Heart right ventricle (tissue), 16 donors: ENCODE results near the gene RAD51B. TPM values are rescaled to one million over a fixed set of nuclear protein-coding genes. Genes with fewer than 3 reads are reported as not detected.

Source experiments
- ATAC-seq, 8 donors: fragments of 200-7000 bp; cut with Tn5 transposase; one replicate each; pipeline ENCODE4 v1.9.1; 2020; ENCODE audit warnings: mild to moderate bottlenecking in 8 of 8, moderate library complexity in 8 of 8, moderate number of reproducible peaks in 1 of 8
- DNase-seq, 2 donors: peaks; one replicate each; pipeline ENCODE4 v3.0.0-alpha.2; 2020
- H3K27ac ChIP-seq, 10 donors: fragments of 200-600 bp; sonication (generic) in 2 of 10; one replicate each; pipeline versions ENCODE4 v1.5.0 to v1.8.0; 2020 to 2022; ENCODE audit warnings: mild to moderate bottlenecking in 3 of 10
- H3K27me3 ChIP-seq, 7 donors: fragments of 200-600 bp; one replicate each; pipeline ENCODE4 v1.8.0; 2021 to 2022; ENCODE audit warnings: mild to moderate bottlenecking in 2 of 7
- H3K36me3 ChIP-seq, 9 donors: fragments of 200-600 bp; sonication (generic) in 1 of 9; one replicate each; pipeline versions ENCODE4 v1.5.0 to v1.8.0; 2020 to 2022; ENCODE audit warnings: mild to moderate bottlenecking in 2 of 9
- H3K4me1 ChIP-seq, 9 donors: fragments of 200-600 bp; sonication (generic) in 1 of 9; one replicate each; pipeline versions ENCODE4 v1.5.0 to v1.8.0; 2020 to 2022; ENCODE audit warnings: mild to moderate bottlenecking in 4 of 9
- H3K4me3 ChIP-seq, 10 donors: fragments of 200-600 bp; sonication (generic) in 2 of 10; one replicate each; pipeline versions ENCODE4 v1.5.0 to v1.8.0; 2020 to 2022; ENCODE audit warnings: mild to moderate bottlenecking in 7 of 10, moderate library complexity in 2 of 10
- H3K9me3 ChIP-seq, 11 donors: fragments of 200-600 bp in 10 of 11; sonication (generic) in 2 of 11; one replicate each; pipeline versions ENCODE4 v1.5.0 to v1.8.0; 2013 to 2022; ENCODE audit warnings: mild to moderate bottlenecking in 2 of 11, control low read depth in 1 of 11, moderate library complexity in 1 of 11
- WGBS, 2 donors: extraction: QIAGEN DNeasy Blood & Tissue Kit; methylation state at CpG; one replicate each; pipeline ENCODE4 v1.1.7; 2013; ENCODE audit warnings: inconsistent platforms in 1 of 2; 5-methylcytosine and 5-hydroxymethylcytosine counted together
- intact Hi-C, 10 donors: fragments of 100-400 bp; cut with DNase I; formaldehyde crosslinking; loops; one replicate each; pipeline versions ENCODE4 v1.11.1 to v1.14.2; 2022
- long read RNA-seq, 3 donors: library from polyadenylated mRNA; unstranded; transcript quantifications; one replicate each; pipeline ENCODE4 v2.0.0, GENCODE V29; 2020 to 2021
- polyA plus RNA-seq, 2 donors: library from polyadenylated mRNA; stranded (reverse); fragments of 200-250 nt; gene quantifications; one replicate each; pipeline ENCODE4 v1.2.3, GENCODE V29; 2013
- total RNA-seq, 10 donors: library from RNA; stranded (reverse); fragmentation: NEBNext Ultra II Directional in 3 of 10; extraction: Animal tissue kit (Norgen Biotek cat#: 25700) in 3 of 10; gene quantifications; one replicate each; pipeline versions ENCODE4 v1.2.1 to v1.2.4, GENCODE V29; 2021 to 2023
- TF ChIP-seq, protein P1 (sequence below), 9 donors: fragments of 200-600 bp; sonication (generic) in 2 of 9; IDR thresholded peaks; one replicate each; pipeline versions ENCODE4 v1.5.0 to v1.8.0; 2021 to 2022; ENCODE audit warnings: antibody characterized with exemption in 9 of 9, mild to moderate bottlenecking in 5 of 9, moderate library complexity in 1 of 9
- donor health status: Arrhythmogenic right ventricular cardiomyopathy.
- donor health status: ischemic (EF 13 %, LVEDD 7.1; RV severe dilation, severe dysfunction).
- donor health status: healthy with polysubstance abuse.
- donor health status: DM: no; HTN: yes; CAD: no.
- donor health status: DM: no; HTN: no; CAD: no.
- donor health status: ischemic (EF 25% LVEDD 6.9; RV normal size, moderate dysfunction).
- donor health status: ischemic (EF 25% LVEDD 5.7; RV mildly dilated, moderate dysfunction).
- donor health status: healthy.
- donor health status: DM: yes; HTN: yes; CAD: no.
- donor health status: Ischemic cardiomyopathy.
- donor health status: ischemic (EF 35%, LVEDD 5.7; RV mildly dilated, moderate dysfunction).
- donor health status: nonischemic (EF 11% LVEDD 7.7; RV severe dilation, severe dysfunction).
- donor health status: DM: yes; HTN: yes; CAD: no.
- donor health status: PGD.
- donor health status: ischemic (EF 29% LVEDD 5.4; RV normal size, mild dysfunction).
- donor health status: nonischemic (EF 23%, LVEDD 6.1; RV moderate dilation, normal function).

Gene RAD51B
- total RNA-seq, result 1 to 10 TPM; 2.4 to 8.6 (median 3.6) TPM
- polyA plus RNA-seq, result 1 to 10 TPM in 1 of 2 donors, under 1 TPM in 1; 0.88 to 1.5 TPM
- long read RNA-seq, donor 1, result 0 reads
- long read RNA-seq, donor 2, partial matches to known transcripts, result 0 of 5 reads
- long read RNA-seq, donor 2, other reads (novel, unspliced or antisense), result 4 of 5 reads
- long read RNA-seq, donor 3, partial matches to known transcripts, result 0 of 1 reads
- long read RNA-seq, donor 3, other reads (novel, unspliced or antisense), result 0 of 1 reads

DNA sequence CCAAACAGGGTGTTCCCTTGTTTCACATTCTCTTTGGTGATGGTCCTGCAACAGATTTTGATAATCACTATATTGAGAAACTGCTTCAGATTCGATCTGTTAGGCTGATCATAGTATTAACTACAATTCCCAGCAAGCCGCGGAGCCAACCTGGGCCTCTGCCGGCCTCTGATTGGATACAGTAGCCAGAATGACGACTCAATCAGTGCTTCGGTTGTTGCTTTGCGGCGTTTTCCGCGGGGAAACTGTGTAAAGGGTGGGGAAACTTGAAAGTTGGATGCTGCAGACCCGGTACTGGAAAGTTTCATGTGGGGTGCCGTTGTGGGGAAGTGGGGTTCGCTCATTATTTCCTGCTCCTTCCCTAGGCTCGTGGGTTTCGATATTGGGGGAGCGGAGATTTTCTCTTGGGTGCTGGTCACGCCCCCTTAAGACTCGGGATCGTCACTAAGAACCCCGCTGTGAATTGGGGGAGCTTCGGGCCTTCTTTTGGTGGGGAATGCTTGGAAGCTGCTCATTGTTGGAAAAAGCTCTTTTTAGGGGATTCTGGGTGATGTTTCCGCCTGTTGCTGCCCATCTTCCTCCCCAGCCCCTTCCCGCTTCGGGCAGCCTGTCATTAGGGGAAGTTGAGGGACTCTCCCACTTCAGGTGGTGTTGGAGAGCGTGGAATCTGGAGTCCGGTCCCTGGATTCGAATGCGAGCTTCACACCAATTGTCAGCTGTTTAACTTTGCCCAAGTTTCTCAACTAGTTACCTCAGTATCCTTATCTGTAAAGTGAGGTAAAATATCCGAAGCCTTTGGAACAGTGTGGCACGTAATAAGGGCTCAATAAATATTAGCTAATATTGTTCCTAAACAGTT is at the start of gene RAD51B:
RAD51B (plus strand) TSS at position 217 of the 859 bp plus-strand sequence.
- TF ChIP-seq, protein P1, sequence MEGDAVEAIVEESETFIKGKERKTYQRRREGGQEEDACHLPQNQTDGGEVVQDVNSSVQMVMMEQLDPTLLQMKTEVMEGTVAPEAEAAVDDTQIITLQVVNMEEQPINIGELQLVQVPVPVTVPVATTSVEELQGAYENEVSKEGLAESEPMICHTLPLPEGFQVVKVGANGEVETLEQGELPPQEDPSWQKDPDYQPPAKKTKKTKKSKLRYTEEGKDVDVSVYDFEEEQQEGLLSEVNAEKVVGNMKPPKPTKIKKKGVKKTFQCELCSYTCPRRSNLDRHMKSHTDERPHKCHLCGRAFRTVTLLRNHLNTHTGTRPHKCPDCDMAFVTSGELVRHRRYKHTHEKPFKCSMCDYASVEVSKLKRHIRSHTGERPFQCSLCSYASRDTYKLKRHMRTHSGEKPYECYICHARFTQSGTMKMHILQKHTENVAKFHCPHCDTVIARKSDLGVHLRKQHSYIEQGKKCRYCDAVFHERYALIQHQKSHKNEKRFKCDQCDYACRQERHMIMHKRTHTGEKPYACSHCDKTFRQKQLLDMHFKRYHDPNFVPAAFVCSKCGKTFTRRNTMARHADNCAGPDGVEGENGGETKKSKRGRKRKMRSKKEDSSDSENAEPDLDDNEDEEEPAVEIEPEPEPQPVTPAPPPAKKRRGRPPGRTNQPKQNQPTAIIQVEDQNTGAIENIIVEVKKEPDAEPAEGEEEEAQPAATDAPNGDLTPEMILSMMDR (IDR thresholded peaks at IDR 0.05), result no peak
- peaks cover 6 to 52% (median 20%) of the 10 kb centered on the region in 9 donors for H3K4me1 ChIP-seq
- H3K27me3 ChIP-seq, result no peaks in the 10 kb centered on the region
- ATAC-seq, result peak; percentile 78 to 91 (median 88)
- WGBS, 2 donors, result 1% methylated on average over 30 of the region's 30 CpGs
- DNase-seq, result peak; percentile 81 to 88
- H3K27ac ChIP-seq, result peak within 1 kb of the TSS in 9 of 10 donors; percentile 14 to 87 (median 56)
- H3K4me3 ChIP-seq, result peak within 1 kb of the TSS; percentile 68 to 95 (median 82)
- intact Hi-C loops, result no loop called here
- no peaks in the 10 kb centered on the region for H3K9me3 ChIP-seq
- H3K36me3 ChIP-seq, result peaks cover 0 to 19% (median 0%) of the 10 kb centered on the region in 9 donors

DNA sequence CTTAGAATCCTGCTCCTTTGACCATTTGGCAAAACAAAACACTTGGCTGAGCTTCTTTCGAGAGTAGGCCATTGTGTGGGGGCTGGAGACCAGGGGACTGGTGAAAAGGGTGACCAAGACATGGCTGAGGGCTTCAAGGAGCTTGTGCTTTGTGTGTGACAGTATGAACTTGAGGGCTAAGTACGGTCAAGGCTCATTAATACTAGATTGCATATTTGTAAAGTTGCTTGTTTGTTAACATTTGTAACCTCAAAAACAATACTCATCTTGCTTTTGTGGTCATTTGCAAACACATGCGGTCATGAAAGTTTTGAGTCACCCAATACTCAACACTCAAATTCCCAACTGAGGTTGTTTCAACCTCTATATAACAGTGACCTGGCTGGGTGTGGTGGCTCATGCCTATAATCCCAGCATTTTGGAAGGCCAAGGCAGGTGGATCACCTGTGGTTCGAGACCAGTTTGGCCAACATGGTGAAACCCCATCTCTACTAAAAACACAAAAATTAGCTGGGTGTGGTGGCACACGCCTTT is 45.7 kb upstream of the RAD51B start:
- intact Hi-C loops, result no loop called here
- Histone ChIP-seq H3K27me3 (no peaks in the 10 kb centered on the region), H3K27ac (no peak overlapping the region), H3K9me3 (no peaks in the 10 kb centered on the region), H3K4me3 (no peak overlapping the region), H3K4me1 (no peaks in the 10 kb centered on the region), H3K36me3 (peaks cover 0 to 100% (median 80%) of the 10 kb centered on the region in 9 donors)
- ATAC-seq (no peak), DNase-seq (no peak)
- TF ChIP-seq, protein P1 (IDR thresholded peaks at IDR 0.05), result no peak
- WGBS, 2 donors, result 95 to 99% methylated on average over 5 of the region's 5 CpGs

DNA sequence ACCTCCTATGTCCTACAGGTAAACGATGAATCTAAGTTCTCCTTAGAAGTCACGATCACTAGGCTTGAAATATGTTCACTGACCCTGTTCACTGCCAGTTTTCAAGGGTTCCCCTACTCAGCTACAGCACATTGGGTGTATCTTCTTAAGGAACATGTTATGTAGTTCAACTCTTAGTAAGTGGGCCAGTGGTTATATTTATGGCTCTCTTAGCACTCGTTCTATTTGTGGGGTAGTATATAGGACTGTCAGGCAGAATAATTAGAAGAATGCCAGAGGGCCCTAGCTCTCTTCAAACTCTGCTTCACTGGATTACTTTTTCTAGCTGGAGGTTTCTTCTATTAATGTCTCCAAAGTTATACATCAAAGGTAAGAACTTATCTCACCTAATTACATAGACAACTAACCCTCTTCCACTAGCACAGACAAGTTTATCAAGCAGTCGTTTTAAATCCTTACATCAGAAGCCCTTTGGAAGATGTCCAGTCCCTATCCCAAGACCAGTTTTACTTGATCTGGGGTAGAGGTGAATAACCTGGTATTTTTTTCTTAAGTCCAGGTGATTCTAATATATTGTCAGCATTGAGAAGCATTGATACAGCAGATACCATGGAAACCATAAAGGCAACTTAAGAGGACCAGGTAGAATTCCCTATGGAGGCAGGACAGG is 42.8 kb upstream of the RAD51B start:
- no peaks in the 10 kb centered on the region for H3K27me3 ChIP-seq
- H3K4me3 ChIP-seq, result no peak overlapping the region
- intact Hi-C loops, result no loop called here
- WGBS, 2 donors, result 74 to 80% methylated on average over 4 of the region's 4 CpGs
- no peaks in the 10 kb centered on the region for H3K9me3 ChIP-seq
- TF ChIP-seq, protein P1 (IDR thresholded peaks at IDR 0.05), result no peak
- no peaks in the 10 kb centered on the region for H3K4me1 ChIP-seq
- peaks cover 0 to 100% (median 84%) of the 10 kb centered on the region in 9 donors for H3K36me3 ChIP-seq
- ATAC-seq, result no peak
- H3K27ac ChIP-seq, result no peak overlapping the region
- DNase-seq, result no peak

DNA sequence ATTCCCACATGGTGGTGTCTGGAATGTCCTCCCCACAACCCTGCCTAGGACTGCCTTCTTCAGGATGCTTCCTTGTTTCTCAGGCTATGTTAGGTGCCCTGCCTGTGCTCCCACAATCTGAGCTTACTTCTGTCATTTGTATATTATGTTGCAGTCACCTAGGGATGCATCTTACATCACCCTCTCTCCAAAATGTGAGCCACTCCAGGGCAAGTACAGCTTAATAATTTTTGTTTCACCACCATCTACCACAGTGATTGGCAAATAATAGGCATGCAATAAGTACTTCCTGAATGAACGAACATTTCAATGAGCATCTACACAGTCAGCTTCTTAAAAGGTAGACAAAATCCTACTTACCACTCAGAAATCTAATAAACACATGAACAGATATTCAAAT is 40.8 kb upstream of the RAD51B start:
- no peaks in the 10 kb centered on the region for H3K9me3 ChIP-seq
- H3K4me3 ChIP-seq, result no peak overlapping the region
- H3K27me3 ChIP-seq, result no peaks in the 10 kb centered on the region
- H3K4me1 ChIP-seq, result no peaks in the 10 kb centered on the region
- no peak overlapping the region for H3K27ac ChIP-seq
- intact Hi-C loops, result no loop called here
- DNase-seq (no peak), ATAC-seq (no peak)
- TF ChIP-seq, protein P1 (IDR thresholded peaks at IDR 0.05), result no peak
- peaks cover 0 to 100% (median 86%) of the 10 kb centered on the region in 9 donors for H3K36me3 ChIP-seq
- 89 to 92% methylated on average over 1 of the region's 1 CpG for WGBS, 2 donors
